ENCODE results near the gene CCDC196.

Gene CCDC196

GRCh38 chr14:66473223-66473622 is 12.9 kb upstream of the CCDC196 start:
- DNase-seq (ENCODE audit: low read depth), result no peak
- TF ChIP-seq, protein P1, sequence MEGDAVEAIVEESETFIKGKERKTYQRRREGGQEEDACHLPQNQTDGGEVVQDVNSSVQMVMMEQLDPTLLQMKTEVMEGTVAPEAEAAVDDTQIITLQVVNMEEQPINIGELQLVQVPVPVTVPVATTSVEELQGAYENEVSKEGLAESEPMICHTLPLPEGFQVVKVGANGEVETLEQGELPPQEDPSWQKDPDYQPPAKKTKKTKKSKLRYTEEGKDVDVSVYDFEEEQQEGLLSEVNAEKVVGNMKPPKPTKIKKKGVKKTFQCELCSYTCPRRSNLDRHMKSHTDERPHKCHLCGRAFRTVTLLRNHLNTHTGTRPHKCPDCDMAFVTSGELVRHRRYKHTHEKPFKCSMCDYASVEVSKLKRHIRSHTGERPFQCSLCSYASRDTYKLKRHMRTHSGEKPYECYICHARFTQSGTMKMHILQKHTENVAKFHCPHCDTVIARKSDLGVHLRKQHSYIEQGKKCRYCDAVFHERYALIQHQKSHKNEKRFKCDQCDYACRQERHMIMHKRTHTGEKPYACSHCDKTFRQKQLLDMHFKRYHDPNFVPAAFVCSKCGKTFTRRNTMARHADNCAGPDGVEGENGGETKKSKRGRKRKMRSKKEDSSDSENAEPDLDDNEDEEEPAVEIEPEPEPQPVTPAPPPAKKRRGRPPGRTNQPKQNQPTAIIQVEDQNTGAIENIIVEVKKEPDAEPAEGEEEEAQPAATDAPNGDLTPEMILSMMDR (IDR thresholded peaks at IDR 0.05; ENCODE audit: low read depth, low read length, missing control alignments), result no peak
- in situ Hi-C loops (cut with HindIII; ENCODE audit: low sequenced_read_pairs), result no loop called here
- no peak overlapping the region for H3K4me3 ChIP-seq (ENCODE audit: low read depth, low read length)

GRCh38 chr14:66476964-66477363 is 9.2 kb upstream of the CCDC196 start:
- DNase-seq (ENCODE audit: low read depth), result no peak
- TF ChIP-seq, protein P1 (IDR thresholded peaks at IDR 0.05; ENCODE audit: low read depth, low read length, missing control alignments), result no peak
- in situ Hi-C loops (cut with HindIII; ENCODE audit: low sequenced_read_pairs), result loop anchor here (25.0 kb wide), 1 partner anchor 635 kb away; no protein-coding TSS in a partner anchor

GRCh38 chr14:66477567-66477966 is 8.6 kb upstream of the CCDC196 start:
- TF ChIP-seq, protein P1 (IDR thresholded peaks at IDR 0.05; ENCODE audit: low read depth, low read length, missing control alignments), result no peak
- no peak overlapping the region for H3K4me3 ChIP-seq (ENCODE audit: low read depth, low read length)
- DNase-seq (ENCODE audit: low read depth), result no peak
- in situ Hi-C loops (cut with HindIII; ENCODE audit: low sequenced_read_pairs), result loop anchor here (25.0 kb wide), 1 partner anchor 635 kb away; no protein-coding TSS in a partner anchor

More at GRCh38 chr14:66476964-66477363, 9.2 kb upstream of the CCDC196 start:
- H3K4me3 ChIP-seq (ENCODE audit: low read depth, low read length), result no peak overlapping the region

DNA sequence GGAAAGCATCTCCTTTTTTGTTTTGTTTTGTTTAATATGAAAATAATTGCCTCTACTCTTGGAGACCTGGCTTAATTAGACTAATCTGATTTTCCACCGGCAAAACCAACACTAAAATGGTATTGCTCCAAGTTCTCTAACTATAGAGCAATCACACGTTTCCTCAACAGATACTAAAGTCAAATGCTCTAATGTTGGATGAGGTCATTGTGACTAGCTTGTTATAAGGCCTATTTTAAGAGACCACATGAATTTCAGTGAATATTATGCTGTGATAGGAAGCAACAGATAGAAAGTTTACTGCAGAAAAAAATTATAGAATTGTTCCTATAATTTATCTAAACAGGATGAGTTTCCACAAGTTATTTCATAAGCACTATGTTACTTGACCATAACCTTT is 3.3 kb upstream of the CCDC196 start:
- in situ Hi-C loops (cut with HindIII; ENCODE audit: low sequenced_read_pairs), result loop anchor here (25.0 kb wide), 1 partner anchor 629 kb away; no protein-coding TSS in a partner anchor
- no peak overlapping the region for H3K4me3 ChIP-seq (ENCODE audit: low read depth, low read length)
- TF ChIP-seq, protein P1 (IDR thresholded peaks at IDR 0.05; ENCODE audit: low read depth, low read length, missing control alignments), result no peak
- no peak for DNase-seq (ENCODE audit: low read depth)

- TF ChIP-seq, protein P1 (IDR thresholded peaks at IDR 0.05; ENCODE audit: low read depth, low read length, missing control alignments), result no peak
- no peak overlapping the region for H3K4me3 ChIP-seq (ENCODE audit: low read depth, low read length)
- no peak for DNase-seq (ENCODE audit: low read depth)
- in situ Hi-C loops (cut with HindIII; ENCODE audit: low sequenced_read_pairs), result loop anchor here (25.0 kb wide), 1 partner anchor 629 kb away; no protein-coding TSS in a partner anchor
Observed at GRCh38 chr14:66483322-66483721, 2.8 kb upstream of the CCDC196 start.

GRCh38 chr14:66485029-66485428 is 1.1 kb upstream of the CCDC196 start:
- TF ChIP-seq, protein P1 (IDR thresholded peaks at IDR 0.05; ENCODE audit: low read depth, low read length, missing control alignments), result no peak
- in situ Hi-C loops (cut with HindIII; ENCODE audit: low sequenced_read_pairs), result loop anchor here (25.0 kb wide), 1 partner anchor 627 kb away; no protein-coding TSS in a partner anchor
- no peak for DNase-seq (ENCODE audit: low read depth)
- no peak overlapping the region for H3K4me3 ChIP-seq (ENCODE audit: low read depth, low read length)
